Activated T-helper 1 cell treated with Interleukin-2 at 50 U/mL for 16 hours (primary cell): ENCODE measurements around the gene SERPINE2.
"Not testable (repeated sequence)": the region's sequence is repeated elsewhere in the genome, so short reads cannot be mapped to it uniquely, and the experiment has no call there.

ENCODE experiments used
- DNase-seq: peaks from one replicate; pipeline ENCODE4 v3.0.0-alpha.2; 2020; ENCODE audit warnings: low read depth

Gene SERPINE2

DNA sequence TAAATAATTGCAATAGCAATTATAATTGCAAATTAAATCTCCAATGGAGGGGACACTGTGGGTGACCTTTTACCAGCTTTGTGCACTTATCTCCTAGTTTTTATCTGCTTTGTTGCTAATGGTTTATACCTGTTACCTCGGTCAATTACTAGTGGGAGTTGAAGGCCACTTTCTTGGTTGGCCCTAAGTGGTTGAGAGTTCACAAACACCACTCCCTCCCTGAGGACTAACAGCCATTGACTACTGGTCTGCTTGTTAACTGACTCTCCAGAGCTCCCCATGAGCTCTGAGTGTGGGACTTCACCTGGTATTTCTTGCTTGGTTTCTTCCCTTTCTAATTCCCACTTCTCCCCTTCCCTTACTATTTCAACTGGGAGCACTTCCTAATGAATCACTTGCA lies 27.2 kb downstream of the SERPINE2 start:
- no peak for DNase-seq

DNA sequence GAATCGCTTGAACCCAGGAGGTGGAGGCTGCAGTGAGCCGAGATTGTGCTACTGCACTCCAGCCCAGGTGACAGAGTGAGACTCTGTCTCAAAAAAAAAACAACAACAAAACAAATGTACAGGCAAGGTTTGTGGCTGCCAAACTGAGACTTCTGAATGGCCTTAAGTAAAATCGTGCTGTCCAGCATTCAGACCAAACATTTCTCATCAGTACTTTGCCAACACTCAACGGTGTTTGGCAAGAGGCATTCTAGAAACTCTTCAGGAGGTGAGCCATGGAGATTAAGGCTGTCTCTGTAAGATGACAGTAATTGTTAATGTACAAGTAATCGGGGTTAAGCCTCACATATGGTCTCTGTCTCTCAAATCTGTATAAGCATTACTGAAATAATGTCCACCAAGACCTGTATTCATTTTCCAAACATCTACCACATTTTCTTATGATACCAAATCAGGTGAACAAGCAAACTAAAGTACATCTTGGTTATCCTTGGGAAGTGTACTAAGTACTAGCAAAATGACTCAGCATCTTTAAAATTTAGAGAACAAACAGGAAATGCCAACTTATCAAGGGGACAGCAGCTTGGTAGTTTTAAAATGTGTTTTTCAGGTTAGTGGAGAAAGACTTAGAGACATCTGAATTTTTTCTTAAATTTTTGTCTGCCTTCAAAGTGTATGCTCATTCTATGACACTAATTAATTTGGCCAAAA lies 29.3 kb downstream of the SERPINE2 start:
- no peak for DNase-seq

DNA sequence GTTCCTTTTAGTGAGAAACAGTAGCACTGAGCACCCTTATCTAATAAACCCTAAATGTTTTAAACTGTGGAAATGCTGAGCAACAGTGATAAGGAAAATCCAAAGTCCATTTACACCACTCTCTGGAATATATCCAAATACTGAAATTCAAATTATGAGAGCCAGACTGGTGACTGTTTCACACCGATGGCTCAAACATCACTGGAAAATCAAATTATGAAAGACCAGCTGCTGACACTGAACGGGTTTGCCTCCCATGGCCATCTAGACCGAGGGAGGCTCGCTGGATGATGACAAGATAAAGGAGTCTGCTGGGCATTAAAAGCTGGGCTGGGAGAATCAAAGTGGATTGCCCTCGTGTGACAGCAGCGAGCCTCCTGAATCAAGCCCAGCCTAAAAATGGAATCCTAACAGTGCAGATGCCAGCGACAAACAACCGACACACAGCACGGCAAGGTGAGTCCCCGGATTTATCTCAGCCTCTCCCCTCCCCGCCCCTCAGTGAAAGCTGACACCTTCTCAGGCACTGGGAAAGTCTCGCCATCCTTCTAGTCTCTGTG lies 30.3 kb downstream of the SERPINE2 start:
- DNase-seq: no peak

DNA sequence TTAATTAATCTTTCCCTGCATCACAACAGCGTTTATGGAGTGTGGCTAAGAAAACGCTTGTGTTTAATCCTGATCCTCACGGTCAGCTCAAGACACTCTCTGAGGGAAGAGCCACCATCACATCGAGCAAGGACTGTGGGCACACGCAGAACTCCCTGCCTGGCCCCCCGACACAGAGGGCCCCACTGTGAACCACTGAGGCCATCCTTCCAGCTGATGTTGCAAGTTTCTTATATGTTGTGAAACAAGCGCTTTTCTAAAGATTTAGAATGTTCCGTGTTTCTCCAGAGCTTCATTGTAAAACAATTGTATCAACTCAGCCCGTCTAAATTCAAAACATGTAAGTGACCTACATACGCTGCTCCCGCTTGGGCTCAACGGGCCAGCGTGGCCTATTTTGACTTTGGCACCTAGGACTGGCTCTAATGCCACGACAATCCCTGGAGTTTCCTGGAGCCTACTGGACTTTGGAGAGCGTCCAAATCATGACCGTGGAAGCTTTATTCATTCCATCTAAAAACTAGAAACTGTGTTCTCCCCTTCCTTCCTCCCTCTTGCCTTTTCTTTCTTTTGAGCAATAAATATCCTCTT lies 34.9 kb downstream of the SERPINE2 start:
- DNase-seq: no peak

DNA sequence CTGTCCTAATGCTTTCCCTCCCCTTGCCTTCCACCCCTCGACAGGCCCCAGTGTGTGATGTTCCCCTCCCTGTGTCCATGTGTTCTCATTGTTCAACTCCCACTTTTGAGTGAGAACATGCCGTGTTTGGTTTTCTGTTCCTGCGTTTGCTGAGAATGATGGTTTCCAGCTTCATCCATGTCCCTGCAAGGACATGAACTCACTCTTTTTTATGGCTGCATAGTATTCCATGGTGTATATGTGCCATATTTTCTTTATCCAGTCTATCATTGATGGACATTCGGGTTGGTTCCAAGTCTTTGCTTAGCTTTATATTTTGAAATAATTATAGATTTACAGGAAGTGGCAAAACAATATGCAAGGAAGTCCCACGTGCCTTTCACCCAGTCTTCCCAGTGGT lies 38.4 kb downstream of the SERPINE2 start:
- DNase-seq: not testable (repeated sequence)

DNA sequence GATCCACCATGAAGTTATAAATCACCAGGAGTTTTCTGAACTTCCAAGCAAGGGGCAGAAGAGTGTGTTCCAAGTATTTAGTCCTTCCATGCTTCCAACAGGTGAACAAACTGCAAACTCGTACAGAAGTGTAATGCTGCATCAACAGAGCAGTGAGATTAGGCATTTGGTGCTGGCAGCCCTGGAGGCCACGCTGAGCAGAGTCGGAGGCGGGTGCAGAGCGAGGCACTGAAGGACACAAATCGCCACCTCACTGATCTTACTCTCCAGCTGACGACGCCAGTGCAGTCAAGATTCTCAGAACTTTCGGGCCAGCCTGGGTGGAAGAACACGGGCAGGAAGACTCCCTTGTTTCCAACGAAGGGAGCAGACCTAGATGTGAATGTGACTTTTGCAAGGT lies 39.2 kb downstream of the SERPINE2 start:
- no peak for DNase-seq

DNA sequence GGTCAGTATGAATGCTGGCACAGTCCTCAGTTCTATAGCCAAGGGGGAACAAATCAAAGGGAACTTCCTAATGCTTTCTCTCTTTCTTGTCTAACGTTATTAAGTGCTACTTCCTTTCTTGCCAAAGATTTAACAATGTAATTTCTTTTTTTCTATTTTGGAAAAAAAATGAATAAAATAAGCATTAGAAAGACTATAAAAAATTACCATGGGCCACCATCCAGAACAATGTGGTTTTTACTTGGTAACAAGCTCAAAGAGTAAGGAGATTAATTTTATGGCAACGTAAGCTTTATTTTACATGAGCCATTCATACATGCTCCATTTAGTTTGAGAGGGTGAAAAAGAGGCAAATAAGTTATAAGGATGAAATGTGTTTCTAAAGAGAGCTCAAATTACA lies 40.1 kb downstream of the SERPINE2 start:
- no peak for DNase-seq

DNA sequence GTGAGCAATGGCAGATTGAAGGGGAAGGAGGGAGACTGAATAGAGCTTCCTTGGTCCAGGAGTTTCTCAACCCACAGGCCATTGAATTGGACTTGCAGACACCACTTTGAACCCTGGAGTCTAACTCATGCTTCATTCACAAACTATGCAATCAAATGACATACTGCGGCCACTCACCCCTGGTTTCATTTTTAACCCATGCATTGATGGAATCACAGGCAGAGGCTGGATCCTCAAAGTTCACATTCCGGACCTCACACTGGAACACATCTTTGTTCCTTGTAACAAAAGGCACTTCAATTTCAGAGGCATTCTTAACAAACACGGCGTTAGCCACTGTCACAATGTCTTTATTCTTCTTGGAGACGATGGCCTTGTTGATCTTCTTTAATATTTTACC lies 41.1 kb downstream of the SERPINE2 start:
- no peak for DNase-seq

DNA sequence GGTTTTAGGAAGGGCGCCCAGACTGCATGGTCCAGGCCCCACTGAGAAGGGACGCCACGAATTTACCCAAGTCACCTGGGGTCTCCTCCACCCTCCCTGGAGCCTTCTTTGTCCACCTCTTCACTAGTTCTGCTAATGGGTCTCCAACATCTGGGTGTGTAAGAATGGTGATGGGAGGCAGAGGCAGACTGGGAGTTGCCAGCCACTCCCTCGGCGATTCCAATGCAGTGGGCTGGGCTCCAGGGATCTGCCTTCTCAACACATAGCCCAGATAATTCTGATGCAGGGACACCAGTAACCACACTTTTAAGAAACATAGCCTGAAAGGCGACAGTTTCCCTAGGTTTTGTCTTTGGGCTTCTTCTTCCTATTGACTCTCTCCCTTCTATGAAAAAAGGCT lies 42.7 kb downstream of the SERPINE2 start:
- DNase-seq: no peak

DNA sequence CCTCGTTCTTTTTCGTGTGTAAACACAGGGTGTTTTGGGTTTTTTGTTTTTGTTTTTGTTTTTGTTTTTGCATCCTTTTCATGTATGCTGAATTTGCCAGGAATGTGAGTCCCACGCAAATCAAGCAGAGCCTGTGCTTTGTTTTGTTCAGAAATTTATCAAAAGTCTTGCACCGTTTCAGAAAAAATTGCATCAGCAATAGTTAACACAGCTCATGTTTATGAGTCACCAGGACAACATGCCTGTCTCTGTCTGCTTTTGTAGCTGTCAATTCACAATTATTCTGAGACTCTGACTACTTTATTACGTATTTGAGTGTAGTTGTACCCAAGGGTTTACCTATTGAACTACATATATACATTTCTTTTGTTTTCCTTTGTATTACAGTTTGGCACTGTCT lies 43.5 kb downstream of the SERPINE2 start:
- no peak for DNase-seq

DNA sequence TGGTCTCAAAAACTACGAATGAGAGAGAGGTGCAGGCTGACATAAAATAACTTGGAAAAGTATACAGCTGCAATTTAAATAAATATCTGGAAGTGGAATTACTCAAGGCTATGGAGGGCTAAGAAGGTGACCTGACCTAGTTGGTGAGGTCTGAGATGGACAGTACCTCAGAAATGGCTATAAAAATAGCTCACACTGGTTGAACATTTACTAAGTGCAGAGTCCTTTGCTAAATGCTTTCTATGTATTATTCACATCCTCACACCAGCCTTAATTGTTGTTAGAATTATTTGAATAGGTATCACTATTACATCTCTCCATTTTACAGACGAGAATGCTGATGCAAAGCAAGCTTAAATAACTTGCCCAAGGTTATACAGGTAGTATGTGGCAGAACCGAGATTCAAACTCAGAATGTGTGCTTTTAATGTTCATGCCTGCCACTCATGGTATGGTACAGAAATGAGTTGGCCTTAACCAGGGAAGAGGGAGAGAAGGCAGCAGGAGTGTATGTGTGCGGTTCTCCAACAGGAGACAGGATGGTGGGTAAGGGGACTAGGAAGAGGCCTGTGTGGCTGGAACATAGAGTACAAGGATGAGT lies 44.4 kb downstream of the SERPINE2 start:
- no peak for DNase-seq

DNA sequence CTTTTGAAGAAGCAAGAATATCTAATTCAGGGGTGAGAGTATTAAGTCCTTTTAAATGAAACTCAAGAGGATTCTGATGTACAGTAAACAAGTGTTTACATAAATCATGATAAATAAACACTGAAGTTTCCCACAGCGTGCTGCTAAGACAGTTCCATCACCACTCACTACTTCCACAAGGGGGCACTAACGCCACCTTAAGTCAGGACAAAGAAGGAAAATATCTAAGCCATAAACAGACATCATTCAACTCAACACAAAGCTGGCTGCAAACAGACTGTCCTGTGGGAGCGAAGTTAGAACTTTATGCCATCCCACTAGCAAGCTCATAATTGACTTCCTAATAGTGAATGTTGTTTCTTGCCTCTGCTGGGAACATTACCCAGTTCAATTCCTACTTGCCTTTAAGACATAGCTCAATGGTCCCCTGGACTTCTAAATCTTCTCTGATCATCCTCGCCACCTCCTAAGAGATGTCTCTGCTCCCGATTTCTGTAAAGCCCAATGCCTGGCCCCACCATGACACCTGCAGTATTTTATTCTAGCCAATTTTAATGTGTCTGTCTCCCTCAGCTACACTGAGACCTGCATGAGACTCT lies 45.4 kb downstream of the SERPINE2 start:
- peak; percentile 23 for DNase-seq

DNA sequence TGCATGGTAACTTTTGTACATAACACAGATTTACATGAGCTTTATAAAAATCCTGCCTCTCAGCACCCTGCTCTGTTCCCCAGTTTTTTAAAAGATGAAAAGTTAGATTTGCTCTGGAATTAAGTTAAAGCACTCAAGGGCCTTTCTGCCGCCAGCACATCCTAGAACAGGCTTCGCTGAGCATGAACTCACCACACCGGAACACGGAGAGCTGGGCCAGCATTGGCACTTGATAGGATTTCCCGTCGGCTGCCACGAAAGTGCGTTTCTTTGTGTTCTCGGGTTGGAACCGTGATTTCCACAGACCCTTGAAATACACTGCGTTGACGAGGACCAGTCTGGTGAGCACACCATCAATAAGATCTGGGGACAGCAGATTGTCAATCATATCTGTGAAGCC lies 47.5 kb downstream of the SERPINE2 start:
- no peak for DNase-seq

DNA sequence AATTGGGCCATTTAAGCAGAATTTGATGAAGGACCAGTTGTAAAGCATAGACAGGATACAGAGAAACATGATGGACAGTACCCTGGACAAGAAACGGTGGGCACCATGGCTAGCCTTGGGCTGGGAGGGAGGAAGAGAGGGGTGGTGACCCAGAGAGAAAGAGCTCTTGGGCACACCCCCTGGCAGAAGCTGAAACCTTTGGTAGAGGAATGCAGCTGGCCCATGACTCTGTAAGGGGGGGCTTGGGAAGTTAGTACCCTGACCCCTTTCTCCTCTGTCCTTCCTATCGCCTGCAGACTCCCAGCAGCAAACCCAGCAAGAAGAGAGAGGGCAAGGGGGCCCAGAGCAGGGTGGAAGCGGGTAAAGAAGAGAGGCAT lies 49.2 kb downstream of the SERPINE2 start:
- no peak for DNase-seq

DNA sequence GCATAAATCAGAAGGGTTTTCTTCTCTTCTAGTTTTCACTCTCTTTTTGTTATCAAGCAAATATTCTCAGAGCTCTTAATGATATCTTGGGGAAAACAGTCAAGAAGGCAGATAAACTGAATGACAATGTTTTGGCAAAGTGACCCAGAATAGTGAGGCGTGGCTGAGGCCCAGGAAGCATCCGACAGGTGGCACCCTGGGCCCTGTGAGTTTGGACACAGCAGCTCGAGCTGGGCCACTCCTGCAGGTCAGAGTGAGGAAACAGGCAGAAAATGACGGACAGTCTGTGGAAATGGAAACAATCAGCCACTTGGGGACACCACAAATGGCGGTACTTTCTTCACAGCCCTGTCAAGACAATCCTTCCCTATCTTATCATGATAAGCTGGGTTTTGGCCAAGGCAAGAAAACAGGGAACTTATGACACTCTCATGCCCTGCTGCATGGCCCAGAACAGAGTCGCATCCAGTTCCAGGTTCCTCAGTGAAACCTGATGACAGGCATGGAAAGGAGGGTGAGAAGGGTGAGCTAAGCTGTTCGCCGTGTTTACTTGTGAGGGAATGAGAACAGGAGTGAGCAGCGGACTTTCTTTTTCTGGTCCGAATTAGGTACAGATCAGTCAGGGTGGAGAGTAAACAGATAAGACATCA lies 49.8 kb downstream of the SERPINE2 start:
- no peak for DNase-seq

DNA sequence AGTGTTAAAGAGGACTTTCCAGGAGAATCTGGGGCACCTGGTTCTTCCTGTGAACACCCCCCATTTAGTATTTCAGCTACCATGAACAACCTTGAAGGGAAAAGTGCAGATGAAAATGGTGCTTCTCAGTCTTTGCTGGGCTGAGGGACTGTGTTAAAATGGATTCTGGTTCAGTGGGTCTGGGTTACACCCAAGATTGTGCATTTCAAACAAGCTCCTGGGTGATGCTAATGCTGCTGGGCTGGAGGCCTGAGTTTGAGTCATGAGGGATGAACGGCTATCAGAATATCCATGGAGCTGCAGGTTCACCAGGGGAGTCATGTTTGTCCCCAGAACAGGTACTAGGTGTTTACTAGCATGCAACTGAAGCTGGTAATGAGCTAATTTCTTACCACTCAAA lies 57.8 kb downstream of the SERPINE2 start:
- DNase-seq: no peak

DNA sequence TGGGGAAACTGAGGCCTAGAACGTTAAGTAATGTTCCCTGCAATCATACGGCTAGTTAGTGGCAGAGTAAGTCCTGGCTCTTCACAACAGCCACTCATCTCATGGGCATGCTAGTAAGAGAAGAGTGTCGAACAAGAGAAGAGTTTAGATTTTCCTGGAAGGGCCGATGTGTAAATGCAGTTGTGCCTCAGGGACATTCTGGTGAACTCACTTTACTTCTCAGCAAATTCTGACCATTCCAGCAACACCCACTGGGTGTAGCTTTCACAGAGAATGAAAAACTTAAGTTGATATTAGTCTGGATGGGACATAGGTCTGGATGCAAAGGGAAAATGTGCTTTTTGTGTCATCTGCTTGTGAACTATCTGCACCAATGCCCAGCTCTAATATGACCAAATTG lies 58.3 kb downstream of the SERPINE2 start:
- no peak for DNase-seq

DNA sequence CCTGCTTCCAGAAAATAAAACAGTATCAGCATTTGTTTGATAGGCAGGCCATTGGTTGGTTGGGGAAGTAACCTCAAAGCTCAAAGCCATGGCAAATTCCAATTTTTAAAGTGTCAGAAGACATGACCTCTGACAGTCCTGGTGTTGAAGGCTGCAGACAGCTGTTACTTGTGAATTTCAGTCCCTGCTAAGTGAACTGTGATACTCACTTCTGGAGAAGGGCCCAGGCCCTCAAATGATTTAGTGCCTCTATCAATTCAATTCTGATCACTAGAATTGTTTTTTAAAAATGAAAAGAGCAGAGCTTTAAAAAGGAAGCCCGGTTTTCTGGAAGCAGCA lies 58.7 kb downstream of the SERPINE2 start:
- DNase-seq: no peak

DNA sequence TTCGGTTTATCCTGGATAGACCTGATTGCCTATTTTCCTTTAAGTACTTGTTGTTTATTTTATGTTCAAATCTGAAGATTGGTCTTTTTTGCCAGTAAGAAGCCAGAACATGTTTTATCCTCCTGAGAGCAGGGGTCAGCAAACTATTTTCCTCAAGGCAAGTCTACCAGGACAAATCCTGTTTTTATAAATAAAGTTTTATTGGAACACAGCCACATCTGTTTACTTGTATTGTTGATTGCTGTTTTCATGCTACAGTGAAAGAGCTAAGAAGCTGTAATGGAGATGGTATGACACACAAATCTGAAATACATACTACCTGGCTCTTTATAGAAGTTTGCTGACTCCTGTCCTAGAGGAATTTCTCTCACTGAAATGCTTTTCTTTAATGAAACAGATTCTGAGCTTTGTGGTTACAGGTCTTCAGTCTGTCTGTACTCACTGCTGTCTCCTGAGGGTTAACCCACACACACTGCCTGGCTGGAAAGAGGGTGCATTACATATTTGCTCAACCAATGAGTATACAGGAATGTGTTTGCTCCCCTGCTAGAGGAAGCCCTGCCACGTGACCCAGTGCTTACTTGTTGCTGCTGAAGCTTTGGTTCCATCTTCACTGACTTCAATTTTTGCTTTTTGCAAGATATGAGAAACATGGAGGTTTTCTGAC lies 59.2 kb downstream of the SERPINE2 start:
- DNase-seq: no peak

DNA sequence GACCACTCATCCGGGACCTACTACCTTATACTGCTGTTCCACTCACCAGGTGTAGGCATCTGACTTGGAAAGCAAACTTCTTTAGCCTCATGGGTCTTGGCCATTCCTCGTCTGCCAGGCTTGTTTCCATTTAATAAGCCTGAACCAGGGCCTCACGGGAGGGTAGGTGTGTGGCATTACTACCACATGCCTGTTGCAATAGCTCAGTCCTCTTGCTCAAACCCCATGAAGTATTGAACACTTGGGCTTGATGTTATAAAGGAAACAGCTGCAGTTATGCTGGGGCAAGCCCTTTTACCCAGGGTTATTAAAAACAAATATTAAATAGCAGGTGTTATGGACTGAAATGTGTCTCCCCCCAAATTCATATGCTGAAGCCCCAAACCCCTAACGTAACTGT lies 60.6 kb downstream of the SERPINE2 start:
- DNase-seq: no peak

DNA sequence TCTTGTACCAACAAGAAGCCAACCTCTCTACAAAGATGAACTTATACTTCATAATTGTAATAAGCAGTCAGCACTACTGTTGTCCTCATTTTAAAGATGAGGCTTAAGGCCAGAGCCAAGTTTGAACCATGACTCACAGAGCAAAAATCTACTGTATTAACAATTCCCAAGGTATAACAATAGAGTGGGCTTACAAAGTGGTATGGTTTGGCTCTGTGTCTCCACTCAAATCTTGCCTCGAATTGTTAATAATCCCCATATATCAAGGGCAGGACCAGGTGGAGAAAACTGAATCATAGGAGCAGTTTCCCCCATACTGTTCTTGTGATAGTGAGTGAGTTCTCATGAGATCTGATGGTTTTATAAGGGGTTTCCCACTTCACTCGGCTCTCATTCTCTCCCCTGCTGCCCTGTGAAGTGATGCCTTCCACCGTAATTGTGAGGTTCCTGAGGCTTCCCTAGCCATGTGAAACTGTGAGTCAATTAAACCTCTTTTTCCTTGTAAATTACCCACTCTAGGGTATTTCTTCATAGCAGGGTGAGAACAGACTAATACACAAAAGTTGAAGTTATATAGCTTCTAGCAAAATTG lies 62.4 kb downstream of the SERPINE2 start:
- DNase-seq: no peak

DNA sequence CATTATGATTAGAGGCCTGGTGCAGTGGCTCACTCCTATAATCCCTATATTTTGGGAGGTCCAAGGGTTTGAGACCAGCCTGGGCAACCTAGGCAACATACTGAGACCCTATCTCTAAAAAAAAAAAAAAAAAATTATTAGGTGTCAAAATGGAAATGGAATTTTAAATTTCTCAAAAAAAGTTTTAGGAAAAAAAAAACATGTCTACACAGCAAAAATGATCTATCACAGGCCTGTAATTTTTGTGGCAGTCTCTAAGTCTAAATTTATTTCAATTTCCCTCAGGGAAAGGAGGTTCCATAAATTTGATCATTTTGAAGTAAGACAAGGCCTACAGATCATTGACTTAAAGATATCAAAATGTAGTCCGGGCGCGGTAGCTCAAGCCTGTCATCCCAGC lies 65.5 kb downstream of the SERPINE2 start:
- DNase-seq: no peak
